H9 (cell line): ENCODE data around the gene PLA2G2C. TPM values are rescaled to one million over a fixed set of nuclear protein-coding genes. Genes with fewer than 3 reads are reported as not detected.

ENCODE experiments used
- DNase-seq: peaks from one replicate; pipeline ENCODE4 v3.0.0-alpha.2; 2017
- H2AFZ ChIP-seq: one replicate; pipeline ENCODE4 v1.6.1; 2013; ENCODE audit warnings: mild to moderate bottlenecking, low read length, control low read depth, moderate library complexity
- H2AK5ac ChIP-seq: 2 replicates; pipeline ENCODE4 v1.6.1; 2013; ENCODE audit warnings: low read length, control low read depth, mixed read lengths; ENCODE audit not compliant: insufficient read length
- H2BK120ac ChIP-seq: one replicate; pipeline ENCODE4 v1.6.1; 2013; ENCODE audit warnings: low read depth, mild to moderate bottlenecking, low read length, control low read depth, inconsistent platforms; ENCODE audit not compliant: poor library complexity, severe bottlenecking
- H2BK12ac ChIP-seq: 2 replicates; pipeline ENCODE4 v1.6.1; 2013; ENCODE audit warnings: low read length, control low read depth, mixed read lengths, low read depth; ENCODE audit not compliant: insufficient read length
- H2BK15ac ChIP-seq: 2 replicates; pipeline ENCODE4 v1.6.1; 2013; ENCODE audit warnings: low read depth, low read length, control low read depth
- H2BK20ac ChIP-seq: one replicate; pipeline ENCODE4 v1.6.1; 2013; ENCODE audit warnings: low read depth, mild to moderate bottlenecking, low read length, control low read depth, inconsistent platforms; ENCODE audit not compliant: poor library complexity, severe bottlenecking
- H2BK5ac ChIP-seq: 2 replicates; pipeline ENCODE4 v1.6.1; 2013; ENCODE audit warnings: low read length, control low read depth, mixed read lengths; ENCODE audit not compliant: insufficient read length
- H3K14ac ChIP-seq: 2 replicates; pipeline ENCODE4 v1.6.1; 2013; ENCODE audit warnings: low read length, control low read depth; ENCODE audit not compliant: insufficient read depth
- H3K18ac ChIP-seq: 2 replicates; pipeline ENCODE4 v1.6.1; 2013; ENCODE audit warnings: low read depth, mild to moderate bottlenecking, mixed read lengths, low read length, control low read depth; ENCODE audit not compliant: insufficient read length
- H3K23ac ChIP-seq: 2 replicates; pipeline ENCODE4 v1.6.1; 2013; ENCODE audit warnings: low read length, control low read depth, mixed read lengths, low read depth; ENCODE audit not compliant: insufficient read length
- H3K23me2 ChIP-seq: 2 replicates; pipeline ENCODE4 v1.6.1; 2013; ENCODE audit warnings: low read depth, mild to moderate bottlenecking, mixed read lengths, low read length, control low read depth; ENCODE audit not compliant: insufficient read length, poor library complexity, severe bottlenecking
- H3K27ac ChIP-seq: 2 replicates; pipeline ENCODE4 v1.5.1; 2013; ENCODE audit warnings: low read length, control low read depth, mixed read lengths, low read depth; ENCODE audit not compliant: insufficient read length
- H3K27me3 ChIP-seq: 2 replicates; pipeline ENCODE4 v1.6.1; 2013; ENCODE audit warnings: low read length, control low read depth, inconsistent platforms; ENCODE audit not compliant: insufficient read depth
- H3K4ac ChIP-seq: 2 replicates; pipeline ENCODE4 v1.6.1; 2013; ENCODE audit warnings: low read depth, mild to moderate bottlenecking, control low read depth, inconsistent platforms, low read length, moderate library complexity
- H3K4me1 ChIP-seq: 2 replicates; pipeline ENCODE4 v1.6.1; 2013; ENCODE audit warnings: low read length, control low read depth, inconsistent platforms; ENCODE audit not compliant: insufficient read depth
- H3K4me2 ChIP-seq: 2 replicates; pipeline ENCODE4 v1.6.1; 2013; ENCODE audit warnings: low read length, control low read depth, mixed read lengths; ENCODE audit not compliant: insufficient read length, insufficient read depth
- H3K56ac ChIP-seq: 2 replicates; pipeline ENCODE4 v1.6.1; 2013; ENCODE audit warnings: low read depth, mild to moderate bottlenecking, mixed read lengths, low read length, control low read depth; ENCODE audit not compliant: insufficient read length
- H3K79me1 ChIP-seq: 2 replicates; pipeline ENCODE4 v1.6.1; 2013; ENCODE audit warnings: low read depth, mild to moderate bottlenecking, moderate library complexity, low read length, control low read depth, inconsistent platforms; ENCODE audit not compliant: insufficient read depth, poor library complexity, severe bottlenecking
- H3K79me2 ChIP-seq: 2 replicates; pipeline ENCODE4 v1.6.1; 2013; ENCODE audit warnings: low read length, control low read depth, inconsistent platforms; ENCODE audit not compliant: insufficient read depth
- H3K9ac ChIP-seq: 2 replicates; pipeline ENCODE4 v1.6.1; 2013; ENCODE audit warnings: low read length, control low read depth, mixed read lengths; ENCODE audit not compliant: insufficient read length; ENCODE audit errors: extremely low read depth
- H3K9me3 ChIP-seq: one replicate; pipeline ENCODE4 v1.6.1; 2013; ENCODE audit warnings: low read depth, low read length, inconsistent platforms; ENCODE audit not compliant: control insufficient read depth
- H3T11ph ChIP-seq: one replicate; pipeline ENCODE4 v1.6.1; 2013; ENCODE audit warnings: mild to moderate bottlenecking, low read length, control low read depth, inconsistent platforms
- H4K20me1 ChIP-seq: one replicate; pipeline ENCODE4 v1.6.1; 2013; ENCODE audit not compliant: control insufficient read depth, insufficient read length, insufficient read depth
- H4K5ac ChIP-seq: 2 replicates; pipeline ENCODE4 v1.6.1; 2013; ENCODE audit warnings: low read depth, mild to moderate bottlenecking, mixed read lengths, low read length, control low read depth; ENCODE audit not compliant: insufficient read length
- H4K8ac ChIP-seq: replicated peaks from 2 replicates; pipeline ENCODE4 v1.6.1; 2013; ENCODE audit warnings: low read length, control low read depth, mixed read lengths, low read depth; ENCODE audit not compliant: insufficient read length
- H4K91ac ChIP-seq: 2 replicates; pipeline ENCODE4 v1.6.1; 2013; ENCODE audit warnings: low read depth, mild to moderate bottlenecking, moderate library complexity, mixed read lengths, low read length, control low read depth; ENCODE audit not compliant: insufficient read length
- H3K27ac Mint-ChIP-seq, 3 experiments: 2 replicates in 2 of 3; 3 replicates in 1 of 3; pipeline ENCODE4 v1.8.0; 2020 to 2021; ENCODE audit warnings: mixed read lengths in 3 of 3, mild to moderate bottlenecking in 1 of 3, moderate library complexity in 1 of 3
- H3K27me3 Mint-ChIP-seq: 2 replicates; pipeline ENCODE4 v1.8.0; 2021; ENCODE audit warnings: low read depth, mild to moderate bottlenecking, moderate library complexity, mixed read lengths
- H3K36me3 Mint-ChIP-seq, 3 experiments: 2 replicates in 2 of 3; 3 replicates in 1 of 3; pipeline ENCODE4 v1.8.0; 2020 to 2021; ENCODE audit warnings: low read depth in 3 of 3, mixed read lengths in 3 of 3; ENCODE audit not compliant: insufficient read depth in 1 of 3
- H3K4me1 Mint-ChIP-seq, 2 experiments: 2 replicates each; pipeline ENCODE4 v1.8.0; 2020; ENCODE audit warnings: mixed read lengths in 2 of 2
- H3K4me3 Mint-ChIP-seq, 2 experiments: 2 replicates in 1 of 2; 3 replicates in 1 of 2; pipeline ENCODE4 v1.8.0; 2020 to 2021; ENCODE audit warnings: mild to moderate bottlenecking in 2 of 2, mixed read lengths in 2 of 2, moderate library complexity in 1 of 2
- H3K9me3 Mint-ChIP-seq, 2 experiments: 2 replicates in 1 of 2; 3 replicates in 1 of 2; pipeline ENCODE4 v1.8.0; 2020; ENCODE audit warnings: mild to moderate bottlenecking in 2 of 2, mixed read lengths in 2 of 2, moderate library complexity in 1 of 2
- total RNA-seq: library from RNA; stranded (reverse); gene quantifications from 2 replicates; pipeline ENCODE4 v1.2.1, GENCODE V29; 2021
- TF ChIP-seq, protein P1 (sequence below): fragments of 200-600 bp; sonication (generic); conservative IDR thresholded peaks from 3 replicates; pipeline ENCODE4 v1.8.0; 2021; ENCODE audit warnings: antibody characterized with exemption, mild to moderate bottlenecking

The PLA2G2C gene
- total RNA-seq, 1 experiment from 2014 or later = not detected

DNA sequence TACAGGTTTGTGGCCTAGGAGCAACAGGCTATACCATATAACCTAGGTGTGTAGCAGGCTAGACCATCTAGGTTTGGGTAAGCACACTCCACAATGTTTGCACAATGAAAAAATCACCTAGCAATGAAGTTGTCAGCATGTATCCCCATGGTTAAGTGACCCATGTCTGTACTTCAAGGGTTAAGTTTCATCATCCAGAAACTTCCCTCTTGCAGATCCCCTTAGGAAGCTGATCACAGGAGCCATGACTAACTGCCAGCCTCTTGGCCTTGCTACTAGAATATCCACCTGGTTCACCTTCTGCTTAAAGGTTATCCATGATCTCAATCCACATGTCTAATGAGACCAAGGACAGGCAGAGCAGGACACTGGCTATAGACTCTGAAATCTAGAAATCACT lies 3.9 kb downstream of the PLA2G2C start:
- Histone ChIP-seq H2BK120ac (no peak overlapping the region), H3T11ph (no peak overlapping the region), H3K14ac (no peak overlapping the region), H3K4ac (no peak overlapping the region), H2BK20ac (no peak overlapping the region), H2BK5ac (no peak overlapping the region), H3K4me2 (no peak overlapping the region), H2AK5ac (no peak overlapping the region), H4K8ac (no peak overlapping the region), H3K18ac (no peak overlapping the region), H3K4me1 (0 out of 2 replicates have a peak, but pooled peaks cover 3% of the 10 kb centered on the region), H3K9me3 (no peaks in the 10 kb centered on the region), H4K20me1 (no peaks in the 10 kb centered on the region), H2BK15ac (no peak overlapping the region), H3K56ac (no peak overlapping the region), H4K91ac (no peak overlapping the region), H3K27me3 (no peaks in the 10 kb centered on the region; the same call in 1 of the 2 replicates), H4K5ac (no peak overlapping the region), H3K27ac (no peak overlapping the region), H2BK12ac (no peak overlapping the region), H3K9ac (no peak overlapping the region), H3K23me2 (peaks cover 6% of the 10 kb centered on the region), H2AFZ (no peak overlapping the region), H3K23ac (no peak overlapping the region), H3K79me1 (no peaks in the 10 kb centered on the region), H3K79me2 (no peaks in the 10 kb centered on the region)
- Mint-ChIP-seq H3K36me3 (no peaks in the 10 kb centered on the region), H3K27ac (no peak overlapping the region), H3K4me1 (peaks cover 16 to 21% of the 10 kb centered on the region in 2 experiments), H3K4me3 (no peak overlapping the region), H3K27me3 (peaks cover 81% of the 10 kb centered on the region), H3K9me3 (peaks cover 3 to 8% of the 10 kb centered on the region in 2 experiments; a peak in 4 of 5 replicates)
- TF ChIP-seq, protein P1, sequence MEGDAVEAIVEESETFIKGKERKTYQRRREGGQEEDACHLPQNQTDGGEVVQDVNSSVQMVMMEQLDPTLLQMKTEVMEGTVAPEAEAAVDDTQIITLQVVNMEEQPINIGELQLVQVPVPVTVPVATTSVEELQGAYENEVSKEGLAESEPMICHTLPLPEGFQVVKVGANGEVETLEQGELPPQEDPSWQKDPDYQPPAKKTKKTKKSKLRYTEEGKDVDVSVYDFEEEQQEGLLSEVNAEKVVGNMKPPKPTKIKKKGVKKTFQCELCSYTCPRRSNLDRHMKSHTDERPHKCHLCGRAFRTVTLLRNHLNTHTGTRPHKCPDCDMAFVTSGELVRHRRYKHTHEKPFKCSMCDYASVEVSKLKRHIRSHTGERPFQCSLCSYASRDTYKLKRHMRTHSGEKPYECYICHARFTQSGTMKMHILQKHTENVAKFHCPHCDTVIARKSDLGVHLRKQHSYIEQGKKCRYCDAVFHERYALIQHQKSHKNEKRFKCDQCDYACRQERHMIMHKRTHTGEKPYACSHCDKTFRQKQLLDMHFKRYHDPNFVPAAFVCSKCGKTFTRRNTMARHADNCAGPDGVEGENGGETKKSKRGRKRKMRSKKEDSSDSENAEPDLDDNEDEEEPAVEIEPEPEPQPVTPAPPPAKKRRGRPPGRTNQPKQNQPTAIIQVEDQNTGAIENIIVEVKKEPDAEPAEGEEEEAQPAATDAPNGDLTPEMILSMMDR = no peak
- DNase-seq = no peak
